ENCODE measurements around the gene RSPH1.

RSPH1 gene

GRCh38 chr21:42439284-42440186 lies 56.5 kb downstream of the RSPH1 start:
- H3K9me3 ChIP-seq (ENCODE audit: control insufficient read depth, insufficient read depth, low read length), result no peaks in the 10 kb centered on the region
- H3K36me3 ChIP-seq (ENCODE audit: control insufficient read depth, low read length), result no peaks in the 10 kb centered on the region
- no peaks in the 10 kb centered on the region for H4K20me1 ChIP-seq (ENCODE audit: control insufficient read depth, insufficient read depth, low read depth, low read length)
- no peaks in the 10 kb centered on the region for H3F3A ChIP-seq (ENCODE audit: control insufficient read depth, insufficient read depth)
- no peak overlapping the region for H3K4me2 ChIP-seq (ENCODE audit: low read length)
- H3K9me2 ChIP-seq (replicated peaks; ENCODE audit: control insufficient read depth, low read length), result no peaks in the 10 kb centered on the region
- no peak overlapping the region for H3K4me3 ChIP-seq (ENCODE audit: low read length)
- TF ChIP-seq, protein P1, sequence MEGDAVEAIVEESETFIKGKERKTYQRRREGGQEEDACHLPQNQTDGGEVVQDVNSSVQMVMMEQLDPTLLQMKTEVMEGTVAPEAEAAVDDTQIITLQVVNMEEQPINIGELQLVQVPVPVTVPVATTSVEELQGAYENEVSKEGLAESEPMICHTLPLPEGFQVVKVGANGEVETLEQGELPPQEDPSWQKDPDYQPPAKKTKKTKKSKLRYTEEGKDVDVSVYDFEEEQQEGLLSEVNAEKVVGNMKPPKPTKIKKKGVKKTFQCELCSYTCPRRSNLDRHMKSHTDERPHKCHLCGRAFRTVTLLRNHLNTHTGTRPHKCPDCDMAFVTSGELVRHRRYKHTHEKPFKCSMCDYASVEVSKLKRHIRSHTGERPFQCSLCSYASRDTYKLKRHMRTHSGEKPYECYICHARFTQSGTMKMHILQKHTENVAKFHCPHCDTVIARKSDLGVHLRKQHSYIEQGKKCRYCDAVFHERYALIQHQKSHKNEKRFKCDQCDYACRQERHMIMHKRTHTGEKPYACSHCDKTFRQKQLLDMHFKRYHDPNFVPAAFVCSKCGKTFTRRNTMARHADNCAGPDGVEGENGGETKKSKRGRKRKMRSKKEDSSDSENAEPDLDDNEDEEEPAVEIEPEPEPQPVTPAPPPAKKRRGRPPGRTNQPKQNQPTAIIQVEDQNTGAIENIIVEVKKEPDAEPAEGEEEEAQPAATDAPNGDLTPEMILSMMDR (IDR thresholded peaks at IDR 0.05; ENCODE audit: low read depth, low read length, poor library complexity, severe bottlenecking), result no peak
- TF ChIP-seq EZH2phosphoT487 (IDR thresholded peaks at IDR 0.05; ENCODE audit: borderline replicate concordance, low read length), result no peak
- H3K79me2 ChIP-seq (ENCODE audit: control insufficient read depth, low read length), result no peaks in the 10 kb centered on the region
- H3K4me1 ChIP-seq (ENCODE audit: control insufficient read depth, low read length), result no peaks in the 10 kb centered on the region
- H3K27ac ChIP-seq (ENCODE audit: low read depth, low read length), result no peak overlapping the region
- H3K27me3 ChIP-seq (ENCODE audit: control insufficient read depth, low read length), result peaks cover 10% of the 10 kb centered on the region

DNA sequence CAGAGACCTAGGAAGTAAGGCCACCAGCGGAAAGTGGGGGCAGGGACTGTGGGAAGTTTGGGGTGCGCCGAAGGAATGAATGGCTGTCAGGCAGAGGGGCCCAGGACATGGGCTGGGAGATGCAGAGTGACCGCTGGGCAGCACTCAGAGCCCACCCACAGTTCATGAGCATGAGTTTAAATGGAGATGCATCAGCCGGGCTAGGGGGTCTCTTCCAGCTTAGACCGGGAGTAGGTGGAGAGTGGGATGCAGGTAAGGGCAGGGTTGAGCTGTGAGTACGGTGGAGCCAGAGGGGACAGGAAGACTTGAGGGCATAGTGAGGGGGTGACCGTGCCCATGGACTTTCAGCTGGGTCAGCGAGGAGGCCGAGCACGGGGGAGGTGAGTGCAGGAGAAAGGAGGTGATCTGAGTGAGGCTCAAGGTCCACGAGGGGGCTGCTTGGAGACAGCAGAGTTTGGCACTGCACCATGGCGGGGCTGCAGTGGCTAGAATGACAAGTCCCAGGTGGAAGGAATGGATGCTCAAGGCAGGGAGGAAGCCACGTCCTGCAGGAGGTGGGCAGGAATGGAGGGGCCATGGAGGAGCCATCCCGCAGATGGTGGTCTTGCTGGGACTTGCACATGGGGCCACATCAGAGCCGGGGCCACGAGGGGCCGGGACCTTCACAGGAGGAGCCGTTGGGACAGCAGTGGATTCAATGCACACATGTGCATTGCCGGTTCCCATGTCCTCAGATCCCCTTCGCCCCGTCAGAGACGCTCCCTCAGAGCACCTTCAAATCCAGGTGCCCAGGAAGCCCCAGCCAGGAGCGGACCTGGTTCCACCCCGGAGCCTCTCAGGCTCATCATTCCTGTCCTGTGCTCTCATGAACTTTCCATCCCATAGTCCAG lies 57.5 kb downstream of the RSPH1 start:
- H3K36me3 ChIP-seq (ENCODE audit: control insufficient read depth, low read length), result no peaks in the 10 kb centered on the region
- TF ChIP-seq EZH2phosphoT487 (IDR thresholded peaks at IDR 0.05; ENCODE audit: borderline replicate concordance, low read length), result no peak
- TF ChIP-seq, protein P1 (IDR thresholded peaks at IDR 0.05; ENCODE audit: low read depth, low read length, poor library complexity, severe bottlenecking), result no peak
- no peak overlapping the region for H3K4me2 ChIP-seq (ENCODE audit: low read length)
- H3K9me2 ChIP-seq (replicated peaks; ENCODE audit: control insufficient read depth, low read length), result no peaks in the 10 kb centered on the region
- no peak overlapping the region for H3K4me3 ChIP-seq (ENCODE audit: low read length)
- H3K4me1 ChIP-seq (ENCODE audit: control insufficient read depth, low read length), result no peaks in the 10 kb centered on the region
- H3K79me2 ChIP-seq (ENCODE audit: control insufficient read depth, low read length), result no peaks in the 10 kb centered on the region
- H4K20me1 ChIP-seq (ENCODE audit: control insufficient read depth, insufficient read depth, low read depth, low read length), result no peaks in the 10 kb centered on the region
- no peak overlapping the region for H3K27ac ChIP-seq (ENCODE audit: low read depth, low read length)
- H3K9me3 ChIP-seq (ENCODE audit: control insufficient read depth, insufficient read depth, low read length), result no peaks in the 10 kb centered on the region
- peaks cover 13% of the 10 kb centered on the region for H3K27me3 ChIP-seq (ENCODE audit: control insufficient read depth, low read length)
- H3F3A ChIP-seq (ENCODE audit: control insufficient read depth, insufficient read depth), result no peaks in the 10 kb centered on the region

- TF ChIP-seq, protein P1 (IDR thresholded peaks at IDR 0.05; ENCODE audit: low read depth, low read length, poor library complexity, severe bottlenecking), result no peak
- no peak for TF ChIP-seq EZH2phosphoT487 (IDR thresholded peaks at IDR 0.05; ENCODE audit: borderline replicate concordance, low read length)
- Histone ChIP-seq H3K27ac (ENCODE audit: low read depth, low read length) (no peak overlapping the region), H3K36me3 (ENCODE audit: control insufficient read depth, low read length) (no peaks in the 10 kb centered on the region), H3K4me1 (ENCODE audit: control insufficient read depth, low read length) (no peaks in the 10 kb centered on the region), H3K9me3 (ENCODE audit: control insufficient read depth, insufficient read depth, low read length) (no peaks in the 10 kb centered on the region), H3K79me2 (ENCODE audit: control insufficient read depth, low read length) (no peaks in the 10 kb centered on the region), H3K27me3 (ENCODE audit: control insufficient read depth, low read length) (peaks cover 18% of the 10 kb centered on the region), H3K4me2 (ENCODE audit: low read length) (no peak overlapping the region), H3K9me2 (replicated peaks; ENCODE audit: control insufficient read depth, low read length) (no peaks in the 10 kb centered on the region), H3K4me3 (ENCODE audit: low read length) (no peak overlapping the region), H3F3A (ENCODE audit: control insufficient read depth, insufficient read depth) (no peaks in the 10 kb centered on the region), H4K20me1 (ENCODE audit: control insufficient read depth, insufficient read depth, low read depth, low read length) (no peaks in the 10 kb centered on the region)
Observed at GRCh38 chr21:42437786-42438185, 58.2 kb downstream of the RSPH1 start.
